DMS79 (cell line): ENCODE results near the gene EXOSC2.

Experiments
- DNase-seq: peaks from one replicate; lab custom pipeline; 2025; lab: John Stamatoyannopoulos, UW

EXOSC2 gene

DNA sequence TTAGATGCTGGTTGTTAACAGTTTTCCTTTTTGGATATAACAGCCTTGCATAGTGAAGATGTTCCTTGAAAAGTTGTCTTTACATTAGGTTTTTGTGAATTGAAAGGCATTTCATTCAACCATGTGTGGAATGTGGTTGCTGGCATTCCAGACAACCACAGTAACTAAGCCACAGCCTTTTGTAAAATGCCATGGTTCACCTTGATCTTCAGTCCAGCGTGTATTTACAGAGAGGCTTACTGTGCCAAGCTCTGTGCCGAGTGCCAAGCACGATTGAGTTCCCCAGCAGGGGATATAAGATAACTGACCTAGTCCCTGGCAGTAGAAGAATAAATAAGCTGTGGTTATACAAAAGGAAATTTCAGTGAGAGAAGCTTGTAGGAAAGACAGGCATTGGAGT, 4.9 kb downstream of the EXOSC2 start:
- no peak for DNase-seq

DNA sequence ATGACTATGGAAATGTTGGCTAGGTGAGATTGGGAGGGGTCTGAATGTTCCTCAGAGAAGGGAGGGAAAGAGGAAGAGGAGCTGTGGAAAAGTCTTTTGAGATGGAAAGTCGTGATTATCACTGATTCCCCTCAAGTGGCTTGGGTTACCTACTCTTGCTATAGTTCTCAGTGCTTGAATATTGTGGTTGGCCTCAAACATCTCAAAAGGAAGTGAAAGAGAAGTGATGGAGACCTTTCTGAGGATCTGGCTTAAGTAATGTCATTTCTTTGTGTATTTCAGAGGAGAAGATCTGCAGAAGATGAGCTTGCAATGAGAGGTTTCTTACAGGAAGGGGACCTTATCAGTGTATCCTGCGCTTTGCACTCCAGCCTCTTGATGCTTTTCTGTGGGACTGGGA, 5.5 kb downstream of the EXOSC2 start:
- DNase-seq: no peak

DNA sequence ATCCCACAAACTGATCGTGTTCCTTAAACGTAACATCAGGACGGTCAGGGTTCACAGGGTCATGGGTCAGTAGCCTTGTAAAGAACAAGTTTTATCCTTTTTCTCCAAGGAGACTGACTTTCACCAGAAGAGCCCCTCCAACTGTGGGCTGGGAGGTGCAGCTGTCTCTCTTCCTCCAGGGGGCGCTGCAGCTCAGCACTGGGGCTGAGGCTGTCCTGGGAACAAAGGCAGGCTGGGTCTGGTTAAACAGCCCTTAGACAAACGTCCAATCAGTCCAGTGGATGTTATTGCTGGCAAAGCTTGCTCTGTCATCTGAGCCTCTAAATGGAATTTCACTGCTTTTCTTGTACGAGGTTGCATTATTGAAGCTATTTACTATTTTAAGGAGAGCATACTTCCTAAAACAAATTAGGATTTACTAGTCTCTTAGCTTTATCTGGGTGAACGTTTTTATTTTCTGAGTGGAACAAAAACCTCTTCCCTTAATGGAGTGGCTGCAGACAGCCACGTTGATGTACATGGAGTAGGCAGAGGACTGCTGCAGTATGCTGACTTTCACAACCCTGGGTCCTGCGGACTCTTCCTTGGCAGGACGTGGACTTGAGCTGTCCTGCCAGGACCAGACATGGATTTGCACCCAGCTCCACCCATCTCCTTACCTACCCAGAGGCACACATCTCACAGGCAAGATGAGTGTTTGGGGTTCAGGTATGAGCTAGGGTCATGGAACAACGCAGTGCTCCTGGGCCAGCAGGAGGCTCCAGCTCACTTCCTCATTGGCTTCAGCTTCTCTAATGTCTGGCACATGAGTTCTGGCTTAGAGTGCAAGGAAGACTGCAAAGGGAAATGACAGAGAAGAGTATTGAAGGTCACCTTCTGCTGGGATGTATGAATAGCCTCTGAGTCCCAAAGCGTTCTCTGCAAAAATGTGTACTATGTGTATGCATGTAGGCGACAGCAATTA, 7.8 kb downstream of the EXOSC2 start:
- DNase-seq: peak; percentile 16

DNA sequence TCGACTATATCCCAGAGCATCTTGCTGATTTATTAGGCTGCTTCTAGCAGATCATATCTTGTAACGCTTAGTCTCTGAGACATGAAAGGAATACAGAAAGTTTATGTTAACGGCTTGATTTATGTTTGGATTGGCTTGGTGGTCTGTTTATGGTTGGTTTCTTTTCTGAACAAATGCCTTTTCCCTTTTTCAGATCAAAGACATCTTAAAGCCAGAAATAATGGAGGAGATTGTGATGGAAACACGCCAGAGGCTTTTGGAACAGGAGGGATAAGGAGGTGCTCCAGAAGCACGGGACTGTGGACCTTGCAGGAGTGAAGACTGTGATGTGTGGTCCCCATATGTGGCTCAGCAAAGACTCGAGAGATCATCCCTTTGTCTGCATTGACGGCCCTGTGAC, 9.9 kb downstream of the EXOSC2 start:
- DNase-seq: no peak

DNA sequence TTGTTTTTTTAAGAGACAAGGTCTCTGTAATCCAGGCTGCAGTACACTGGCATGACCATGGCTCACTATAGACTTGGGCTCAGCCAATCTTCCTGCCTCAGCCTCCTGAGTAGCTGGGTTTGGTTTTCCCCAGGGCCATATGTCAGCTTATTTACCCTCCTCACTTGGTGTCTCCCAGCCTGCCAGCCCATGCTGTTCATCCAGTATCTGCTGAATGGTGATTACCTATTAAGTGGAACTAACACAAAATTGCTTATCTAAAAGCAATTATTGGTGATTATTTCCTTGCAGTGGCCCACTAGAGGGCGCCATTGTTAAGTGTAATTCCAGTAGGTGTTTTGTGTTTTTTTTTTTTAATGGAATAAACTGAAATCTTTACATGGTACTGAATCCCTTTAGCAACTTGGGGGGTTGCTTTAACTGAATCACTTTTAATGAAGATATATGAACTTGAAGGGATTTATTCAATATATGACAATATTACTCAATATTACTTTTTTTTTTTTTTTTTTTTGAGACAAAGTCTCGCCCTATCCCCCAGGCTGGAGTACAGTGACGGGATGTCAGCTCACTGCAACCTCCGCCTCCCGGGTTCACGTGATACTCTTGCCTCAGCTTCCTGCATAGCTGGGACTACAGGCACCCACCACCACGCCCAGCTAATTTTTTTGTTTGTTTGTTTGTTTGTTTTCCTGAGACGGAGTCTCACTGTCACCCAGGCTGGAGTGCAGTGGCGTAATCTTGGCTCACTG, 13.8 kb downstream of the EXOSC2 start:
- DNase-seq: no peak

DNA sequence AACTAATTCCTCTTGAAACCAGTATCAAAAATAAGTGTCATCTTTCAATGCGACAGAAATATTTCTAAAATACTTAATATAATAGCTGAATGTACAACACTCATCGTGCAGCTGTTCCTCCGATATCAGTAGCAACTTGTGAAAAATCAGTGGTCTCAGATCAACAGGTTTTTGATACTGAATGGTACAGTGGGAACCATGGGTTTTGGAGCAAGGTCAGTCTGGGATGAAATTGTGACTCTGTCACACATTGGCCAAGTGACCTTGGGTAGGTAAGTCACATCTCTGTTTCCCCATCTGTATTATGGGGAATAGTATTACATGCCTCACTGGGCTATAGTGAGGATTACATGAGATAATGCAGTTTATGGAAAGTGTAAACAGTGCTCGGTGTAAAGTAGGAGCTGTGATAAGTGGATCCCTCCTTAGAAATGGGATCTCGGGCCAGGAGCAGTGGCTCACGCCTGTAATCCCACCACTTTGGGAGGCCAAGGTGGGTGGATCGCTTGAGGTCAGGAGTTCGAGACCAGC, 17.3 kb downstream of the EXOSC2 start:
- DNase-seq: no peak

DNA sequence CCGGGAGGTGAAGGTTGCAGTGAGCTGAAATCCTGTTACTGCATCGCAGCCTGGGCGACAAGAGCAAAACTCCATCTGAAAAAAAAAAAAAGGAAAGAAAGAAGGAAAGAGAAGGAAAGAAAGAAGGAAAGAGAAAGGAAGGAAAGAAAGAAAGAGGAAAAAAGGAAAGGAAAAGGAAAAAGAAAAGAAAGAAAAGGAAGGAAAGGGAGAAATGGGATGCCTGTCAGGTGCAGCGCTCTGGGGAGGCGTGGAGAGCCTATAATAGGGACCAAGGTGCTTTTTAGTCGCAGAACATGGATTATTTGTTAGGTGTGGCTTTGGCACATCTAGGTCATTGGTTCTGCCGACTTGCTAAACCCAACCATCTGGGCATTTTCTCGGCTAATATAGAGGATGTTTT, 17.9 kb downstream of the EXOSC2 start:
- no peak for DNase-seq

DNA sequence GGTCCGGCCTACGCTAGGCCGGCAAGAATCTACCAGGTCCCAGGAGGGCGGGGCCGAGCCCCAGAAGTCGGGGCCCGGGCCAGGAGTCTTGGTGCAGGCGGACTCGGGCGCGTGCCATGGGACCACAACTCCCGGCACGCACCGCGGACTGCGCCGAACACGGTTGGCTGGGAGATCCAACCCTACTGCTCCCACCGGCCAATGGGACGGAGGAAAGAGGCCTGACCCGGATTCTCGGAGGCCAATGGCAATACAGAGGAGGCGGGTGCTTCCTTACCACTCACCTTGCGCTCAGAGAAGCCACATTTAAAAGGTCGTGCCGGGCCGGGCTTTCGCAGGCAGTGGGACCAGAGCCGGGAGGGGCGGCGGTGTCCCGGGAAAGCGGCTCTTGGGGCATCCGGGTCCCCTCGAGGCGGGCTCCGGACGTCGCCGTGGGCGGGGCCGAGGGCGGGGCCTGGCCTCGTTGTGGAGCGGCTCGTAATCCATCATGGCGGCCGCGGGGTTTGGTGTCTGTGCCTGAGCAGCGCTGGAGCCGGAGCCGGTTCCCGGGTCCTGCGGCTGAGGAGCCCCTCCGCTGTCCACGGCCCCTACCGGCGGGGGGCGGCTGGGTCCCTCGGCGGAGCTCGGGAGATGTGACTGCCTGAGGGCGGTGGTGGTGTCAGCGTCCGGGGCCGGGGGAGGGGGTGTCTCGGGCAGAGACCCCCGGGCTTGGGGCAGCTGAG, 19.1 kb downstream of the EXOSC2 start:
- DNase-seq: peak; percentile 96

DNA sequence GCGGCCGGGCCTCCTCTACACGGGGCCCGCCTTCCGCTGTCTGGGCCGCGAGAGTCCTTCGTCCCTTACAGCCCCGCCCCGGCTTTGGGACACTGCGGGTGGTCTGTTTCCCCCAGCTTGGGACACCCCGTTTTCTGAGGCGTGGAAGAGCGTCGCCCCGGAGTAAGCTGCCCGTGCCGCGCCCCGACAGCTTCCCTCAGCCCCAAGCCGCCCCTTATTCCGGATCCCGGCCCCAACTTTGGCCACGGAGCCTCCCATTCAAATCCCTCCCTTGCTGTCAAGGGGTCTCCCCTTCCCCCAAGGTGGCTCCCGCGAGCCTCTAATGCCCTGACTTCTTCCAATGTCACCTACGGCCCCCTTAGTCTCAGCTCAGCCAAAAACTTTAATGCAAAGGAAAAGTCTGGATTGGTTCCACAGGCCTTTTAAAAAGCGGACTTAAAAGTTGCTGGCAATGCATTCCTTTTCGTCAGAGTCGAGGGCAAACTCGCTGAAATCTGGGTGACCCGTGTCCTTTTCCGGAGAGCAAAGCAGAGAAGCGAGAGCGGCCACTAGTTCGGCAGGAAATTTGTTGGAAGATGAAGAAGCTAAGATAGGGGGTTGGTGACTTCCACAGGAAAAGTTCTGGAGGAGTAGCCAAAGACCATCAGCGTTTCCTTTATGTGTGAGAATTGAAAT, 19.8 kb downstream of the EXOSC2 start:
- DNase-seq: no peak

DNA sequence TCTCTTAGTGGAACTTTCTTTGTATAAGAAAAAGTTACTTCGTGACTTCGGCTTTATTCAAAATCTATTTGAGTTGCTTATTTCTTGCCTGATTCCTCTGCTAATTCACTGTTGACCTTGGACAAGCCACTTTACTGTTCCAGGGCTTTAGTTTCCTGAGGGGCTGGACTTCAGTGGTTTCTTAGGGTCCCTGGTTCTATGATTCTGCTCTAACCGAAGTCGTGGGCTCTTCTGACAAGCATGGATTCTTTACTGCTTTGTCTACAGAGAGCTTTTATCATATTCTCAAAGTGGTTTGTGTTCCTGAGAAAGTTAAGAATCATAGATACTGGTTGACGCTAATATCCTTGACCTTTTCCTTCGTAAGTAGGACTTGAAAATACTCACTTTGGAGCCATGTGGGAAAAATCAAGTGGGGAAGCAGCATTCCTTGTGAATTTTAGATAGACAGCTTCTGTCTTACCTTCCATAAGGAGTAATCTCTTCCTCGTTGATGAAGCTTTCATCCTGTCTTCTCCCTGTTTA, 21.1 kb downstream of the EXOSC2 start:
- DNase-seq: no peak

DNA sequence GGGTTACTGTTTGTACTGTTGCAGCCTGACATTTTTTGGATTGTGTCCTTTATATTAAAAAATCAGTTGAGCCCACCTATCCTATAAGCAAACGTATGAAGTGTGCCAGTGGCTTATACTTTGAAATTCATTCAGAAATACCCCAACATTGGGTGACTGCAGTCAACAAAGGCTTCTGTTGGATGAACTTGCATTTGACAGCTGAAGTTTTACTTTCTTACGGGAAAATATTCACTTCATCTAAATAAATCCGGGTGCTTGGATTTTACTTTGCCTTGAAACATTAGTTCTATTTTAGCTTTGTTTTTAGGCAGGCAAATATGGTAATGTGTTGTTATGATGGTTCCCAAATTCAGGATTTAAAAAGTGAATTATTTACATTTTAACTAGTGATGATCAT, 21.7 kb downstream of the EXOSC2 start:
- DNase-seq: no peak

DNA sequence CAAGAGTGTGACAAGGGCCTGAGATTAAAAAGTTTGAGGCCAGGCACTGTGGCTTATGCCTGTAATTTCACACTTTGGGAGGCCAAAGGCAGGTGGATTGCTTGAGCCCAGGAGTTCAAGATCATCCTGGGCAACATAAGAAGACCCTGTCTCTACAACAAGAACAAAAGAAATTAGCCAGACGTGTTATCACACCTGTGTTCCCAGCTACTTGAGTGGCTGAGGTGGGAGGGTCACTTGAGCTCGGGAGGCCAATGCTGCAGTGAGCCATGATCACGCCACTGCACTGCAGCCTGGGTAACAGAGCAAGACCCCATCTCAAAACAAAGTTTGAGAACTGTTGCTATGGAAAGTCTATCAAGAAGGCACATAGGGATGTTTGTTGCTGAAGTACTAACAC, 25.0 kb downstream of the EXOSC2 start:
- DNase-seq: no peak

DNA sequence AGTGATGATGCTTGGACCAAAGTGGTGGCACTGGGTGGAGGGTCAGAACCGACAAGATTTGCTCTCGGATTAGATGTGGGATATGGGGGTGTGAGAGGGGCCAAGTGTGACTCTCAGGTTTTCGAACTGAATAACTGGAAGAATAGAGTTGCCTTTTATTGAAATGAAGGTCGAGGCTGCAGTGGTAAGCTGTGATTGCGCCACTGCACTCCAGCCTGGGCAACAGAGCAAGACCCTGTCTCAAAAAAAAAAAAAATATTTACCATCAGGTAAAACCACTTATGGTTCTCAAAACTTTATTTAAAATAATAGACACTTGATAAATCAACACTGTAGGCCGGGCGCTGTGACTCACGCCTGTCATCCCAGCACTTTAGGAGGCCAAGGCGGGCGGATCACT, 27.2 kb downstream of the EXOSC2 start:
- DNase-seq: no peak

DNA sequence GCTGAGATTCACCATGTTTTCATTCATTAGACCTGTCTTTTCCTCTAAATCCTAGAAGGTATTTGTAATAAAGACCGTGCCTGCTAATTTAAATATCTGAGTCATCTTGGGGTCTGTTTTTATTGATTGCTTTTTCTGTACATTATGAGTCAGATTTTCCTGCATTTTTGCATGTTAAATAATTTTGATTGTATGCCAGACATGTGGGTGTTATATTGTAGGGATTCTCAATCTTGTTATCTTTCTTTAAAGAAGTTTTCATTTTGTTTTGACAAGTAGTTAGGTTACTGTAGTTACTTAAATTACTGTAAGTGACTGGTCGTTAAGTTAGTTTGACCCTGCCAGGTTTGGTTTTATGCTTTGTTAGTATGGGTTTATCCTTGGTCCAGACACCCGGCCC, 35.1 kb downstream of the EXOSC2 start:
- no peak for DNase-seq

DNA sequence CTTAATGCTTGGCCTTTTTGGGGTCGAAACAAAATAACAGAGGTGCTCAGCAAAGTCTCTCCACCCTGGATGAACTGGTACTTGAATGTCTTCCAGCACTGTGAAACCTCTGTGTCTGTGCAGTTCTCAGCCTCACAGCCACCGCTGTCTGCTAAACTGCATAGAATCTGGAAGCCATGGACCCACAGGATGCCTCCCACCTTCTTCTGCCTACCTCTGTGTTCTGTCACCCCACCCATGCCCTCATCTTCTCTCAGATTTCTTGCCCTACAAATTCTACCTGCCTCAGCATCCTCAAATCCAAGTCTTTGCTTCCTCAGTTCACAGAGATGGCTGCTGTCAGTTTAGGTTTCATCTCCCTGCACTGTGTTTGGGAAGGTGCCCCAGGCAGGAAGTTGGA, 35.6 kb downstream of the EXOSC2 start:
- no peak for DNase-seq

DNA sequence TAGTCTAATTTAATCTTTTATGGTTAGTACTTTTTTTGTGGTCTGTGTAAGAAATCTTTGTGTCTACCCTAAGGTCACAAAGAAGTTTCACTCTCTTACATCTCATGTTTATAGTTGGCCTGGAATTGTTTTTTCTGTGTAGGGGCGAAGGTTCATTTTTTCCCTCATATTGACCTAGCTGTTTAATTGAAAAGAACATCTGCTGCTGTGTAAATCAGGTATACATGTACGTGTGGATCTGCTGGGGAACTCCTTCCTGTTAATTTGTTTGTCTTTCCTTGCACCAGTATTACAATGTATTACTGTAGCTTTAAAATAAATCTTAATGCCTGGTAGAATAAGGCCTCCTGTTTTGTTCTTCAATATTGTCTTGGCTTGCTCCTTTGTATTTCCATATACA, 37.8 kb downstream of the EXOSC2 start:
- no peak for DNase-seq

DNA sequence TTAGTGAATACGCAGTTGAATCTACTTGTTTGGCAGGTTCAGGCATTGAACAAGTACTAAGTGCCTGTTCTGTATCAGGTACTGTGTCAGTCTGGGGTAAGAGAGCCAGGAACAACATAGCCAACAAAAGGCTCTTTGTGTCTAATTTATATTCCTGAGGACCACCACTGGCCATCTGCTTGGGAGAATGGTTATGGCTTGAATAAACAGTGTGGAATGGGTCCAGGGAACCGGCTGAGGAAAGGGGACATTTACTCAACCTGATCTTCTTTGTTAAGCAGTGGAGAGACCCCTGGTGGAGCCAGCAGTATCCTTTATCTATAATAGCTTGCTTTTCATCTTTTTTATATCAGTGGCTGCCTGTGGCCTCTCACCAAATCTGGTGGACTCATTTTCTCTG, 38.6 kb downstream of the EXOSC2 start:
- no peak for DNase-seq

DNA sequence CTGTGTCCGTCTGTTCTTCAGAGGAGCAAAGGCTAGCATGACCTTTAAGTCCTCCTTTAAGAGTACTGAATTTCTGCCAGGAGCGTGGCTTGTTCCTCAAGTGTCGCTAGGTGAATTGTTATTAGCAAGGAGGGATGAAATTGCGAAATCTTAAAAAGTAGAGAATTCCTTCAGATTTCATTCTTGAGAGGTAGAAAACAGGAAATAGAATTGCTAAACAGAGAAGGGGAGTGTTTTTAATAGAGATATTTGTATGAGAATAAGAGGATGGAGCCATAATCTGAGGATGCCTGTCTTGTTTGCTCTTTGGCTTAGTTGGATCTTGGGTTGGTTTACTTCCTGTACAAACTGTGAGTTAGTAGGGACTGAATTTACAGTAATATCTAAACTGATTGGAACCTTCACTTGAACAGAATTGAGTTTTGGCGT, 39.2 kb downstream of the EXOSC2 start:
- DNase-seq: no peak

DNA sequence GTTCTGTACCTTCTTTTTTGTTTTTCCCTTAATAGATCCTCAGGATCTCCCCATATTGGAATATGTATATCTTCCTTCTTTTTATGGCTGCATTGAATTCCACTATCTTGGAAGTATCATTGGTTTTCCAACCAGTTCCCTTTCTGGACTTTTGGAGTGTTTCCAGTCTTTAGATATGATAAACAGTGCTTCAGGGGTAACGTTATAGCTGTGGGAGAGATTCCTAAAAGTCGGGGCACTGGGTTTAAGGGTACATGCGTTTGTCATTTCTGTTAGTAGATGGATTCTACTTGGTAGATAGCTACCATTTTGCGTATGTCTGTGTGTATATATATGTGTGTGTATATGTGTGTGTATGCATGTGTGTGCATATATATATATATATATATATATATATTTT, 42.0 kb downstream of the EXOSC2 start:
- DNase-seq: no peak

DNA sequence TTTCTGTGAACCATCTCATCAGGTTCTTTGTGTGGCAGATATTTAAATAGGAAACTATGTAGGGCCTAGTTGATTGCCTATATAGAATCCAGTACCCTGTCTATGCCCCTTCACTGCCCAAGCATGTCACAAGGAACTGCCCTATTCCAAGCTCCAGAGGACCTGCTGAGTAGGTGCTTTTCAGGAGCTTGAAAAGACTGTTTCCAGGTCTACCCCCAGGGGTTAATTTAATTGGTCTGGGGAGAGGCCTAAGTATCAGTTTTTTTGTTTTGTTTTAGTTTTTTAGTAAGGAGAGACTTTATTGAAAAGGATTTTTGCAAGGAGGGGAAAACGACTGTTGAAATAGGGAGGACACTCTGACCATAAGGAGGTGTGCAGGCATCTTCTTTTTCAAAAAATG, 43.3 kb downstream of the EXOSC2 start:
- no peak for DNase-seq

DNA sequence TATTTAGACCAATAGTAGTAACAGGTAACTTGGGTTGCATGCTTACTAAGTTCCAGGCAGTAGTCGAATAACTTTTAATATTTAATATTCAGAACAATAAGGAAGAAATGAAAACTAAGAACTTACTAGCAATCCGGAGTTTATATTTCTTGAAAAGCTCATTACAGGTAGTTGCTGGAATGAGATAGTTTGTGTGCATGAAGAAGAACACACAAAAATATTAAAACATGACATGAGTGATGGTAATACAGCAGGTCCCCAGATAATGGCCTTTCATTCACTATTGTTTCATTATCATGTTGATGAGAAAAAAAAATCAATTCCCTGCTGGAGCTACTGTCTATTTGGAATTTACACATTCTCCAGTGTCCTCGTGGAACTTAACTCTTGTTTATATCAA, 44.7 kb downstream of the EXOSC2 start:
- DNase-seq: no peak

DNA sequence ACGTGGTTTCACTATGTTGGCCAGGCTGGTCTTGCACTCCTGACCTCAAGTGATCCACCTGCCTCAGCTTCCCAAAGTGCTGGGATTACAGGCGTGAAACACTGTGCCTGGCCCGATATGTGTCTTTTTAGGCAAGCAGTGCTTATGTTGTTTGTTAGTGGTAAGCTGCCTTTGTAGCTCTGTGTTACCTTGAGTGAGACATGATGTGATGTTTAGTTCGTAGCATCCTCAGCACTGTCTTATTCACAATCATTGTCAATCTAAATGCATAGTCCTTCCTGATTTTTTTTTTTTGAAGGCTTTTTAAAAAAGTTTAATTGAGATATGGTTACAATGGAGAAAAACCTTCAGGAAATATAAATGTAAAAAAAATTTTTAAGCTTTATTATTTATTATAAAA, 45.5 kb downstream of the EXOSC2 start:
- no peak for DNase-seq
